ENCODE data around the gene SLC35F6.

The SLC35F6 gene

GRCh38 chr2:26724784-26725520, 39.1 kb upstream of the SLC35F6 start:
- H3K36me3 Mint-ChIP-seq (ENCODE audit: low read depth) = no peaks in the 10 kb centered on the region
- no peak overlapping the region for H3K4me3 Mint-ChIP-seq

GRCh38 chr2:26725521-26725820, 38.6 kb upstream of the SLC35F6 start:
- Mint-ChIP-seq H3K36me3 (ENCODE audit: low read depth) (no peaks in the 10 kb centered on the region), H3K4me3 (no peak overlapping the region), H3K27me3 (peaks cover 19% of the 10 kb centered on the region), H3K9me3 (no peaks in the 10 kb centered on the region), H3K4me1 (ENCODE audit: low read depth) (no peaks in the 10 kb centered on the region), H3K27ac (no peak overlapping the region)
- no peak for DNase-seq

More at GRCh38 chr2:26724784-26725520, 39.1 kb upstream of the SLC35F6 start:
- H3K27me3 Mint-ChIP-seq = peaks cover 19% of the 10 kb centered on the region
- H3K4me1 Mint-ChIP-seq (ENCODE audit: low read depth) = no peaks in the 10 kb centered on the region
- DNase-seq = no peak
- H3K27ac Mint-ChIP-seq = no peak overlapping the region
- no peaks in the 10 kb centered on the region for H3K9me3 Mint-ChIP-seq

GRCh38 chr2:26726228-26726627, 37.9 kb upstream of the SLC35F6 start:
- H3K4me3 Mint-ChIP-seq = no peak overlapping the region
- H3K9me3 Mint-ChIP-seq = no peaks in the 10 kb centered on the region
- peaks cover 25% of the 10 kb centered on the region for H3K27me3 Mint-ChIP-seq
- H3K4me1 Mint-ChIP-seq (ENCODE audit: low read depth) = no peaks in the 10 kb centered on the region
- no peak for DNase-seq
- no peaks in the 10 kb centered on the region for H3K36me3 Mint-ChIP-seq (ENCODE audit: low read depth)
- no peak overlapping the region for H3K27ac Mint-ChIP-seq

- peaks cover 25% of the 10 kb centered on the region for H3K27me3 Mint-ChIP-seq
- H3K4me3 Mint-ChIP-seq = no peak overlapping the region
- peak; percentile 45 for DNase-seq
- no peaks in the 10 kb centered on the region for H3K36me3 Mint-ChIP-seq (ENCODE audit: low read depth)
- H3K9me3 Mint-ChIP-seq = no peaks in the 10 kb centered on the region
- no peak overlapping the region for H3K27ac Mint-ChIP-seq
- no peaks in the 10 kb centered on the region for H3K4me1 Mint-ChIP-seq (ENCODE audit: low read depth)
Measured at GRCh38 chr2:26727641-26728561, 36.2 kb upstream of the SLC35F6 start.

GRCh38 chr2:26729311-26729710, 34.8 kb upstream of the SLC35F6 start:
- H3K27me3 Mint-ChIP-seq = peaks cover 25% of the 10 kb centered on the region
- no peaks in the 10 kb centered on the region for H3K36me3 Mint-ChIP-seq (ENCODE audit: low read depth)
- no peak for DNase-seq
- no peaks in the 10 kb centered on the region for H3K9me3 Mint-ChIP-seq
- H3K27ac Mint-ChIP-seq = no peak overlapping the region
- no peaks in the 10 kb centered on the region for H3K4me1 Mint-ChIP-seq (ENCODE audit: low read depth)
- H3K4me3 Mint-ChIP-seq = no peak overlapping the region

- peaks cover 25% of the 10 kb centered on the region for H3K27me3 Mint-ChIP-seq
- H3K4me3 Mint-ChIP-seq = no peak overlapping the region
- no peaks in the 10 kb centered on the region for H3K4me1 Mint-ChIP-seq (ENCODE audit: low read depth)
- H3K27ac Mint-ChIP-seq = no peak overlapping the region
- H3K9me3 Mint-ChIP-seq = no peaks in the 10 kb centered on the region
- no peak for DNase-seq
- no peaks in the 10 kb centered on the region for H3K36me3 Mint-ChIP-seq (ENCODE audit: low read depth)
Measured at GRCh38 chr2:26730549-26731344, 33.3 kb upstream of the SLC35F6 start.

GRCh38 chr2:26731714-26732113, 32.4 kb upstream of the SLC35F6 start:
- no peak for DNase-seq
- H3K4me1 Mint-ChIP-seq (ENCODE audit: low read depth) = no peaks in the 10 kb centered on the region
- no peak overlapping the region for H3K4me3 Mint-ChIP-seq
- H3K27ac Mint-ChIP-seq = no peak overlapping the region
- no peaks in the 10 kb centered on the region for H3K9me3 Mint-ChIP-seq
- H3K27me3 Mint-ChIP-seq = peaks cover 24% of the 10 kb centered on the region
- no peaks in the 10 kb centered on the region for H3K36me3 Mint-ChIP-seq (ENCODE audit: low read depth)

GRCh38 chr2:26732446-26732845, 31.6 kb upstream of the SLC35F6 start:
- Mint-ChIP-seq H3K9me3 (no peaks in the 10 kb centered on the region), H3K27ac (no peak overlapping the region), H3K36me3 (ENCODE audit: low read depth) (no peaks in the 10 kb centered on the region), H3K27me3 (peaks cover 17% of the 10 kb centered on the region), H3K4me1 (ENCODE audit: low read depth) (no peaks in the 10 kb centered on the region), H3K4me3 (no peak overlapping the region)
- no peak for DNase-seq

GRCh38 chr2:26733413-26733812, 30.7 kb upstream of the SLC35F6 start:
- Mint-ChIP-seq H3K9me3 (no peaks in the 10 kb centered on the region), H3K27me3 (peaks cover 15% of the 10 kb centered on the region), H3K4me3 (no peak overlapping the region), H3K4me1 (ENCODE audit: low read depth) (no peaks in the 10 kb centered on the region), H3K36me3 (ENCODE audit: low read depth) (no peaks in the 10 kb centered on the region), H3K27ac (no peak overlapping the region)
- DNase-seq = no peak

- H3K4me3 Mint-ChIP-seq = no peak overlapping the region
- H3K27ac Mint-ChIP-seq = no peak overlapping the region
- DNase-seq = no peak
- H3K27me3 Mint-ChIP-seq = peaks cover 10% of the 10 kb centered on the region
- H3K9me3 Mint-ChIP-seq = no peaks in the 10 kb centered on the region
- H3K4me1 Mint-ChIP-seq (ENCODE audit: low read depth) = no peaks in the 10 kb centered on the region
- H3K36me3 Mint-ChIP-seq (ENCODE audit: low read depth) = no peaks in the 10 kb centered on the region
Measured at GRCh38 chr2:26735097-26735496, 29.0 kb upstream of the SLC35F6 start.

GRCh38 chr2:26735883-26736588, 28.0 kb upstream of the SLC35F6 start:
- Mint-ChIP-seq H3K27me3 (peaks cover 5% of the 10 kb centered on the region), H3K4me3 (no peak overlapping the region), H3K9me3 (no peaks in the 10 kb centered on the region)

GRCh38 chr2:26737221-26737620, 26.9 kb upstream of the SLC35F6 start:
- Mint-ChIP-seq H3K27ac (no peak overlapping the region), H3K4me1 (ENCODE audit: low read depth) (peaks cover 5% of the 10 kb centered on the region), H3K4me3 (no peak overlapping the region), H3K9me3 (no peaks in the 10 kb centered on the region), H3K36me3 (ENCODE audit: low read depth) (no peaks in the 10 kb centered on the region), H3K27me3 (peaks cover 4% of the 10 kb centered on the region)
- no peak for DNase-seq

More at GRCh38 chr2:26735883-26736588, 28.0 kb upstream of the SLC35F6 start:
- Mint-ChIP-seq H3K27ac (no peak overlapping the region), H3K4me1 (ENCODE audit: low read depth) (peaks cover 4% of the 10 kb centered on the region), H3K36me3 (ENCODE audit: low read depth) (no peaks in the 10 kb centered on the region)
- no peak for DNase-seq

- Mint-ChIP-seq H3K9me3 (no peaks in the 10 kb centered on the region), H3K27me3 (peaks cover 4% of the 10 kb centered on the region), H3K4me3 (no peak overlapping the region), H3K4me1 (ENCODE audit: low read depth) (peaks cover 5% of the 10 kb centered on the region), H3K36me3 (ENCODE audit: low read depth) (no peaks in the 10 kb centered on the region), H3K27ac (no peak overlapping the region)
- no peak for DNase-seq
Measured at GRCh38 chr2:26738481-26738880, 25.6 kb upstream of the SLC35F6 start.

GRCh38 chr2:26739514-26739913, 24.6 kb upstream of the SLC35F6 start:
- DNase-seq = no peak
- H3K27me3 Mint-ChIP-seq = peaks cover 4% of the 10 kb centered on the region
- no peak overlapping the region for H3K27ac Mint-ChIP-seq
- peaks cover 5% of the 10 kb centered on the region for H3K4me1 Mint-ChIP-seq (ENCODE audit: low read depth)
- no peaks in the 10 kb centered on the region for H3K9me3 Mint-ChIP-seq
- H3K36me3 Mint-ChIP-seq (ENCODE audit: low read depth) = no peaks in the 10 kb centered on the region
- H3K4me3 Mint-ChIP-seq = no peak overlapping the region
